Fibroblast of lung (primary cell): ENCODE measurements around the gene N4BP2L2.

ENCODE experiments used
- EZH2 ChIP-seq: IDR thresholded peaks from 2 replicates; pipeline ENCODE4 v1.5.1; 2012; ENCODE audit warnings: low read length, control low read depth, mild to moderate bottlenecking; ENCODE audit errors: missing control alignments
- TF ChIP-seq, protein P1 (sequence below), 2 donors: IDR thresholded peaks in 1 of 2; conservative IDR thresholded peaks in 1 of 2; 1 replicate in 1 of 2; 2 replicates in 1 of 2; pipeline ENCODE4 v1.5.1; 2011 to 2012; ENCODE audit warnings: low read length in 2 of 2, control low read depth in 1 of 2, inconsistent platforms in 1 of 2, low read depth in 1 of 2, mild to moderate bottlenecking in 1 of 2

DNA sequence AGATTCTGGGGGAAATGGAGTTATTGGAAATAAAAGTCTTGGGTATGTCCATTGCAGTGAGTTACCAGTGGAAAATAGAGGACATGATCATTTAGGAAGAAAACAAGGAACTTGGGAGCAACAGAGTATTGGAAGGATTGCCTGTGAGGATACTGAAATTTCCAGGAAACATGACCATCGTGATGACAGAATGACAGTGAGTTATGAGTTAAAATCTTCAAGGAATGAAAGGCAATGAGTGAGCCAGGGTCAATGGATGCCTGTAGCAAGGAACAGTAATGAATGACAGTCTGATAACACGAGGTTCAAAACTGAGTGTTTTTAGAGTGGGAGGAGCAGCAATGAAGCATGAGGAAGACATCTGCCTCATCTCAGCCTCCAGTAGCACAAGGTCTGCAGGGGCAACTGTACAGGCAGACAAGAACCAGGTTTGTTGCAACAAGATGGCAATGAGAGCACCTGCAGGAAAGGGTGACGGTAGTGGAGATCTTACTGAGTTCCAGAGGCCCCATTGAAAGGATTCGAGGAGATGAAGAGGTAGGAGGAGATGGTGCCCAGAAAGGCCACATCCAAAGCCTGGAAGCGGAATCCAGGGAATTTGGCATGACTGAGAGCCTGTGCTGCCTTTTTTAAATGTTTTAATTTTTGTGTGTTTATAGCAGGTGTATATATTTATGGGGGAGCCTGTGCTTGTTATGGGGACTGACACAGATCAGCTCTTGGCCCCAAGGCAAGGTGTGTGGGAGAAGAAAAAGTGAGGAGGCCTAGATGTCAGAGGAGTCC, 154.6 kb downstream of the N4BP2L2 start:
- TF ChIP-seq, protein P1, sequence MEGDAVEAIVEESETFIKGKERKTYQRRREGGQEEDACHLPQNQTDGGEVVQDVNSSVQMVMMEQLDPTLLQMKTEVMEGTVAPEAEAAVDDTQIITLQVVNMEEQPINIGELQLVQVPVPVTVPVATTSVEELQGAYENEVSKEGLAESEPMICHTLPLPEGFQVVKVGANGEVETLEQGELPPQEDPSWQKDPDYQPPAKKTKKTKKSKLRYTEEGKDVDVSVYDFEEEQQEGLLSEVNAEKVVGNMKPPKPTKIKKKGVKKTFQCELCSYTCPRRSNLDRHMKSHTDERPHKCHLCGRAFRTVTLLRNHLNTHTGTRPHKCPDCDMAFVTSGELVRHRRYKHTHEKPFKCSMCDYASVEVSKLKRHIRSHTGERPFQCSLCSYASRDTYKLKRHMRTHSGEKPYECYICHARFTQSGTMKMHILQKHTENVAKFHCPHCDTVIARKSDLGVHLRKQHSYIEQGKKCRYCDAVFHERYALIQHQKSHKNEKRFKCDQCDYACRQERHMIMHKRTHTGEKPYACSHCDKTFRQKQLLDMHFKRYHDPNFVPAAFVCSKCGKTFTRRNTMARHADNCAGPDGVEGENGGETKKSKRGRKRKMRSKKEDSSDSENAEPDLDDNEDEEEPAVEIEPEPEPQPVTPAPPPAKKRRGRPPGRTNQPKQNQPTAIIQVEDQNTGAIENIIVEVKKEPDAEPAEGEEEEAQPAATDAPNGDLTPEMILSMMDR (conservative IDR thresholded peaks at IDR 0.05 in 1 of 2, IDR thresholded peaks at IDR 0.05 in 1 of 2; ENCODE audit: low read depth in 1 of 2, low read length in 2 of 2): no peak
- no peak for TF ChIP-seq EZH2
